G401 (cell line): ENCODE results near the gene MARVELD3. TPM values are rescaled to one million over a fixed set of nuclear protein-coding genes. Genes with fewer than 3 reads are reported as not detected.
"Not testable (repeated sequence)": the region's sequence is repeated elsewhere in the genome, so short reads cannot be mapped to it uniquely, and the experiment has no call there.

Experiments used
- DNase-seq: peaks from one replicate; pipeline ENCODE4 v3.0.0-alpha.2; 2015; ENCODE audit warnings: low spot score
- in situ Hi-C: cut with HindIII; loops from 2 replicates; pipeline ENCODE4 v1.10.0; 2016; ENCODE audit warnings: low sequenced_read_pairs, mixed read lengths
- total RNA-seq: library from RNA; depleted of rRNA; stranded (reverse); fragments of >200 nt; shearing (Covaris generic); gene quantifications from 2 replicates; pipeline ENCODE4 v1.2.3, GENCODE V29; 2014; rRNA removed

The MARVELD3 gene
- total RNA-seq, 1 experiment from 2014 or later, result 3.6 TPM

DNA sequence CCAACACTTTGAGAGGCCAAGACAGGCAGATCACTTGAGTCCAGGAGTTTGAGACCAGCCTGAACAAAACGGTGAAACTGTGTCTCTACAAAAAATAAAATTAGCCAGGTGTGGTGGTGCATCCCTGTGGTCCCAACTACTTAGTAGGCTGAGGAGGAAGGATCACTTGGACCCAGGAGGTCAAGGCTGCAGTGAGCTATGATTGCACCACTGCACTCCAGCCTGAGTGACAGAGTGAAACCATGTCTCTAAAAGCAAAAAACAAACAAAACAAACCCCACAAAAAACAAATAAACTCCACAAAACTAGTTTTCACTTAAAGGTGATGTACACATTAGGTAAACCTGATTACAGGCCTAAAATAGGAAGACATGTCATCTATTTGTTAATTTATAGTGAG lies 40.3 kb downstream of the MARVELD3 start:
- DNase-seq, result no peak
- in situ Hi-C loops, result no loop called here

- in situ Hi-C loops, result no loop called here
- DNase-seq, result peak; percentile 19
Measured at GRCh38 chr16:71666928-71667707, 41.1 kb downstream of the MARVELD3 start.

- in situ Hi-C loops, result no loop called here
- no peak for DNase-seq
Measured at GRCh38 chr16:71669926-71670536, 44.0 kb downstream of the MARVELD3 start.

DNA sequence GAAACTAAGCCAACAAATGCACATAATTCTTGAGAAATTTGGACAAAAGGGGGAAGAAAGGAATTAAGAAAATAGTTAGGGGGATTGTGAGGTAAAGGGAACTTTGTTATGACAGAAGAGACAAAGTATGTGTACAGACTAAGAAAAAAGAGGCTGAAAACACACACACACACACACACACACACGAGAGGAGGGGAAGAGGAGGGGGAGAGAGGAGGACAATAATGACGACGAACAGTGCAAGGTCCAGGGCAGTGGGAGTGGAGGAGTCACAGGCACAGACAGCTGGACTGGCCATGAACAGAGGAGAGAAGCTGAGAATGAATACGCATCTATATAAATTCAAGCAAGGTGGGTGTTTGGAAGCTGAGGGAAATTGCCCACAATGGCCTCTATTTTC lies 44.6 kb downstream of the MARVELD3 start:
- in situ Hi-C loops, result no loop called here
- DNase-seq, result no peak

GRCh38 chr16:71671165-71671564 lies 45.2 kb downstream of the MARVELD3 start:
- DNase-seq, result no peak
- in situ Hi-C loops, result no loop called here

DNA sequence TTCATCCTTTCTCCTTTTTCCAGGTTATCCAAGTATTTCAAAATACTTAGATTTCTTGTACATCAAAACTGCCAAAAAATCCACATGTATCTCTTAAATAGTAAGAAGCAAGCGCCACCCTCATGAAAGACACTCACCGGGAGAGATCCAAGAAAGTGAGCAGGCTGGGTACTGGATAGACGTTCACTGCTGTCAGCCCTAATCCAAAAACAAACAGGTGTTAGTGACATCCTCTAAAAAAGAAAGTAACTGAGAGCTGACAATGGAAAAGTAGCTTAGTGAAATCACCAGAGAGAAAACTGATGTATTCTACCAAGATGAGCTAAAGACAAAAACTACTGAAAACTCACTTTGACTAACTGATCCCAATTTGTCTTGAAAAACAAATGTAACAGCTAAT lies 46.1 kb downstream of the MARVELD3 start:
- no peak for DNase-seq
- in situ Hi-C loops, result no loop called here

- no peak for DNase-seq
Measured at GRCh38 chr16:71672803-71673581, 47.0 kb downstream of the MARVELD3 start.

GRCh38 chr16:71673582-71673973 lies 47.6 kb downstream of the MARVELD3 start:
- in situ Hi-C loops, result no loop called here
- no peak for DNase-seq

More at GRCh38 chr16:71672803-71673581, 47.0 kb downstream of the MARVELD3 start:
- in situ Hi-C loops, result no loop called here

GRCh38 chr16:71674229-71674628 lies 48.2 kb downstream of the MARVELD3 start:
- DNase-seq, result no peak

DNA sequence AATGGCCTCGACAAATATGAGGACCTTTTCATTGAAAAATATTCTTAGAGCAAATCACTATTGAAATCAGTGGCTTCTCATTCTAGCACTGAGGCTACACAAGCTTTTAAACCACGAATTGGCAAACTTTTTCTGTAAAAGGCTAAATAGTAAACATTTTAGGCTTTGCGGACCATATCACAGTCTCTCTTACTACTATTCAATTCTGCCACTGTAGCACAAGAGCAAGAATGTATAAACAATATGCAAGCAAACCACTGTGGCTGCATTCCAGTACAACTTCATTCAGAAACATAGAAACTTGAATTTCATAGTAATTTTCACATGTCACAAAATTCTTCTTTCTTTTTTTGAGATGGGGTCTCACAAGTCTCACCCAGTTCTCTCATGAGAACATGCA lies 49.4 kb downstream of the MARVELD3 start:
- in situ Hi-C loops, result no loop called here

More at GRCh38 chr16:71674229-71674628, 48.2 kb downstream of the MARVELD3 start:
- in situ Hi-C loops, result no loop called here

GRCh38 chr16:71676236-71676635 lies 50.3 kb downstream of the MARVELD3 start:
- in situ Hi-C loops, result no loop called here
- no peak for DNase-seq

More for the DNA sequence above, 49.4 kb downstream of the MARVELD3 start:
- no peak for DNase-seq

DNA sequence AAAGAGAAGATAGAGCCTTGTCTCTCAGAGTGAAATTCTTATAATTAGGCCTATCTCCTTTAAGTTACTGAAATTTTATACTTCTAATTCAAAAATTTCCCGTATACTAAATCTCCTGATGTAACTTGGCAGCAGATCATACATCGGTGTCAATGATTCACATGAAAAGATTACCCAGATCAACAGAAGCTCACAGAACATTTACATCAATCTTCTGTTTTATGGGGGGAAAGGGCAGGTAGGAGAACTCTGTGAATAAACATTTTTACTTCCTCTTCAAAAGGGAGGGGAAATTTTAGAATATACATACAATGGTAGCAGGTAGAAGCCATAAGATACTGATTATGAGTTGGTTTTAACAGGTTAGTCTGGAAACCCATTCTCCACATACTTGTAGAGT lies 55.4 kb downstream of the MARVELD3 start:
- in situ Hi-C loops, result no loop called here
- DNase-seq, result no peak

DNA sequence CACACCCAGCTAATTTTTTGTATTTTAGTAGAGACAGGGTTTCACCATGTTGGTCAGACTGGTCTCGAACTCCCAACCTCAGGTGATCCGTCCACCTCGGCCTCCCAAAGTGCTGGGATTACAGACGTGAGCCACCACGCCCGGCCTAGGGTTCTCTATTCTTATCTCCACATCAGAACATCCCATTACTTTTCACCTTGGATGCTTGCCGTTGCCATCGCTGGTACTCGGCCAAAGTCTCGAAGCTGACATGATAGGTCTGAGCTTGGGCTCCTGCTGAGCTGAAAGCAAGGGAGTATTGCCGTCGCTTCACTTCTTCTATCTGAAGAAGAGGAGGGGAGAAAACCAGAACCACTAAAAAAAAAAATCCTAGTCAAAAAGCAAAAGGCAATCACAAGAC lies 58.3 kb downstream of the MARVELD3 start:
- in situ Hi-C loops, DNase-seq: not testable (repeated sequence)

Other genes starting within 250 kb of the MARVELD3 start
- gene TLE7, start 184.1 kb upstream of the MARVELD3 start, total RNA-seq, result not detected in 2 replicates
- 8.5 and 13.4 TPM in 2 replicates for gene ZNF23, start 163.9 kb upstream of the MARVELD3 start, total RNA-seq
- 2.2 and 2.3 TPM in 2 replicates for gene ZNF19, start 136.9 kb upstream of the MARVELD3 start, total RNA-seq
- gene CHST4, start 99.8 kb upstream of the MARVELD3 start, total RNA-seq, result not detected in 2 replicates
- gene TAT, start 49.1 kb upstream of the MARVELD3 start, total RNA-seq, result not detected in 2 replicates
- gene PHLPP2, start 98.5 kb downstream of the MARVELD3 start, total RNA-seq, result 5.7 and 9.0 TPM in 2 replicates
- gene AP1G1, start 182.7 kb downstream of the MARVELD3 start, total RNA-seq, result 20.5 and 41.6 TPM in 2 replicates
- 5.7 and 6.8 TPM in 2 replicates for gene ATXN1L, start 219.8 kb downstream of the MARVELD3 start, total RNA-seq